Measurements from ENCODE around the gene COL5A1.
"Not testable (repeated sequence)": the region's sequence is repeated elsewhere in the genome, so short reads cannot be mapped to it uniquely, and the experiment has no call there.

The COL5A1 gene

DNA sequence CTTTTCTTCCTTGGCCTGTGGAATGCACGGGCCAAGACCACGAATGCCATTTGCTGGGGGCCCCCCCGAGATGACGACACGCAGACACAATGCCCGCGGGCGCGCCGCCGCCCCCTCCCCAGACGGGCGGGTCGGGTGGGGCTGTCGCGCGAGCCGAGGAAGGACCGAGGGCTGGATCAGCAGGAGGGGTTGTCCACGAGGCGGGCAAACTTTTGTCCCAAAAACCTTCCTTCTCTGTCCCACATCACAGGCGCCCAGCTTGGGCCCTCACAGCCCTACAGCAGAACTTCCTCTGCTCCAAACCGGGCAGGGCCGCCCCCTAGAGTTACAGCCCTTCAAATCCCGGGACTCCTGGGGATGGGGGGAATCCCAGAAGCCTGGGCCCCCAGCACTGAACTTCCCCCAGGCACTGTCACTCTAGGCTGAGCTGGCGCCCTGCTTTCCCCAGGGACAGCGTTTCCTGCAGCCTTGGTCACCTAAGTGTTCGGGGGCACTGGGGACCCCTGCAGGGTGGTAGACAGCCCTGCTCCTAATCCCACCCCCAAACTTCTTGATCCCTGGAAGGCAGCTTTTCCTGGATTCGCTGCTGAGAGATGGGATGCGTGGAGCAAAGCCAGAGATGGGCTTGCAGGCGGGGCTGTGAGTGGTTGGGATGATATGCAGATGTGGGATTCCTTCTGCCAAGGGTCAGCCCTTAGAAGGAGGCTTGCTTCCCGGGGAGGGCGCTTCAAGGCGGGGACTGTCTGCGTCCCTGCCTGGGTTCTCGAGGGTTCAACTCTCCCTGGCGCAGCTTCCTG, 980 bp downstream of the COL5A1 start:
- no peak for DNase-seq (ENCODE audit: low read depth in 1 of 2, low spot score in 1 of 2)
- no peak for TF ChIP-seq JUND (IDR thresholded peaks at IDR 0.05; ENCODE audit: low read depth)
- in situ Hi-C loops (cut with HindIII; ENCODE audit: low pct_unique_long_range_greater_than_20kb, low sequenced_read_pairs): no loop called here

DNA sequence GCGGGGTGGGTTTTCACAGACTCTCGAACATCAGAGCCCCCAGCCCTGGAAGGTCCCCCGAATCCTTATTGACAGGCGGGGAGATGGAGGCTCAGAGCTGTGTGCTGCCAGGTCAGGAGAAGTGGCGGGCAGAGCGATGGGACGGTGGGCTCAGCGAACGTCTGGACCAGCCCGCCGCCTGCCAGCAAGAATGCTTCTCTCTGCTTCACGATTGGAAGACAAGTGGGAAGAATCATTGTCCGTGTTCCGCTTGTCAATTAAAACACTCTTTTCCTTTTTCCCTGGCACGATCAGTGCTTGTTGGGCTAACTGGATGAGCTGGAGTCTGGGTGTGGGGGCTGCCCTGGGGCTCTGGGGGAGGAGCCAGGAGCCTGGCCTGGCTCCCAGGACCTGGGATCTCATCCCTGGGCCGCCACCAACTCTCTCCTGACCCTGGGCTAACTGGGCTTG, 1.6 kb downstream of the COL5A1 start:
- no peak for DNase-seq (ENCODE audit: low read depth in 1 of 2, low spot score in 1 of 2)
- in situ Hi-C loops (cut with HindIII; ENCODE audit: low pct_unique_long_range_greater_than_20kb, low sequenced_read_pairs): no loop called here
- no peak for TF ChIP-seq JUND (IDR thresholded peaks at IDR 0.05; ENCODE audit: low read depth)

DNA sequence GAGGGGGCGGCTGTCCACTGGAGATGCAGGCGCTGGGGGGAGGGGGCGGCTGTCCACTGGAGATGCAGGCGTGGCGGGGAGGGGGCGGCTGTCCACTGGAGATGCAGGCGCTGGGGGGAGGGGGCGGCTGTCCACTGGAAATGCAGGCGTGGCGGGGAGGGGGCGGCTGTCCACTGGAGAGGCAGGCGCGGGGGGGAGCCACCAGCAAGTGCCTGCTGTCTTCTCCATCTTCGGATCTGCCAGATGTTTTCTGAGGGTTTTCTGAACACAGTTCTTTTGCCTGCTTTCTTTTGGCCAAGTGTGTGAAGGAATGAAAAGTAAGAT, 2.8 kb downstream of the COL5A1 start:
- in situ Hi-C loops (cut with HindIII; ENCODE audit: low pct_unique_long_range_greater_than_20kb, low sequenced_read_pairs); DNase-seq (ENCODE audit: low read depth in 1 of 2, low spot score in 1 of 2): not testable (repeated sequence)

GRCh38 chr9:134644725-134645606, 3.4 kb downstream of the COL5A1 start:
- TF ChIP-seq JUND (IDR thresholded peaks at IDR 0.05; ENCODE audit: low read depth): no peak
- in situ Hi-C loops (cut with HindIII; ENCODE audit: low pct_unique_long_range_greater_than_20kb, low sequenced_read_pairs): no loop called here
- DNase-seq (ENCODE audit: low read depth in 1 of 2, low spot score in 1 of 2): peak in 1 of 2 experiments; percentile 61

DNA sequence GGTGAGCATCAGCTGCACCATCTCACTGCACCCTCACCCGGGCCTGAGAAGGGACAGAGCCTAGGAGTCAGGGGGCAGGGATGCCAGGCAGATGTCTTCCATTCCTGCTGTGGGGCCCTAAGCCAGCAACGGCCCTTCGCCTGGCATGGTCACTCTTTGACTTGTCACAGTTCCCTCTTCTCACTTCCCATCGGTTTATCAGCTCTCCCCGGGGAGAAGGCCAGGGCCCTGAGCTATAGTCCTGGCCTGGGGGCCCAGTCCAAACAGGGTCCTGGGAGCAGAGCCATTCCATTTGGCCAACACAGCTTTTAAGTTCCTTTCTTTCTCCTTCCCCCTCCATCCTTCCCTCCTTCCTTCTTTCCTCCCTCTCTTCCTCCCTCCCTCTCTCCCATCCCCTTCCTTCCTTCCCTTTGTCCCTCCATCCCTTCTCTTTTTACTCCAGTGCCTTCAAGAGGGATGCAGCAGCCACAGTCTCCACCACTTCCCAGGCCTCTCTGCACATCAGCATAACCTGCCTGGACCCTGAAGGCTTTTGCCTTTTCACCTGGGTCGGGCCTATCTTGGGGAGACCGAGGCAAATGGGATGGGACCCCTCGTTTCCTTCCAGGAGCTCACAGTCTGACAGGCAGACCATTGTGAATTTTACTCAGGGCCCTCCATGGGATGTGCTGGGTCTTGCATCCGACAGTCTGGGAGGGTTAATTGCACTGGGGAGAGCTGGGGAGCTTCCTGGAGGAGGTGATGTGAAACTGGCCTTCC, 4.2 kb downstream of the COL5A1 start:
- in situ Hi-C loops (cut with HindIII; ENCODE audit: low pct_unique_long_range_greater_than_20kb, low sequenced_read_pairs): no loop called here
- DNase-seq (ENCODE audit: low read depth in 1 of 2, low spot score in 1 of 2): no peak
- no peak for TF ChIP-seq JUND (IDR thresholded peaks at IDR 0.05; ENCODE audit: low read depth)

DNA sequence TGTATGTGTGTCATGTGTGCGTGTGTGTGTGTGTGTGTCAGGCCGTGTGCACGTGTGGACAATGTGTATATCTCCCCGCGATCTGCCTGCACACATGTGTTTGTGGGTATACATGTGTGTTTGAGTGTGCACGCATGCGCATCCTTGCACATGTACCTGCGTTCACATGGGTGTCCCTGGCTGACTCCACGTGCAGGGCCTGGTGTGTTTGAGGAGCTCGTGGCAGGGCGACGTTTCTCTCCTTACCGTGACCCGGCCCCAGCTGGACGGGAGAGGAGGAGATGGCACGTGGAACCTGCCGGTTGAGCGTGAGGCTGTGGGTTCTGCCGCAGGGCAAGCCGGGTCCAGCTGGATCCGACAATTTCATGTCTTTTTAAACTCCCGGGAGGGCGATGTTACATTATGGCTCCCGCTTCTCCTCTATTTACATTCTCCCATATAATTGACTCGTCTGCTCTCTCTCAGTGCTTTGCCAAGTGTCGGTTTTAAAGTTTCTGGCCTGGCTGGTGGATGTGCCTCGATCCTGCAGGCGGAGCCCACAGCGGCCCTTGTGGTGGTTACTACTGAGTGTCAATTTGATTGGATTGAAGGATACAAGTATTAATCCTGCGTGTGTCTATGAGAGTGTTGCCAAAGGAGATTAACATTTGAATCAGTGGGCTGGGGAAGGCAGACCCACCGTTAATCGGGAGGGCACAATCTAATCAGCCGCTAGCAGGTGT, 5.9 kb downstream of the COL5A1 start:
- no peak for DNase-seq (ENCODE audit: low read depth in 1 of 2, low spot score in 1 of 2)
- in situ Hi-C loops (cut with HindIII; ENCODE audit: low pct_unique_long_range_greater_than_20kb, low sequenced_read_pairs): no loop called here
- TF ChIP-seq JUND (IDR thresholded peaks at IDR 0.05; ENCODE audit: low read depth): no peak

DNA sequence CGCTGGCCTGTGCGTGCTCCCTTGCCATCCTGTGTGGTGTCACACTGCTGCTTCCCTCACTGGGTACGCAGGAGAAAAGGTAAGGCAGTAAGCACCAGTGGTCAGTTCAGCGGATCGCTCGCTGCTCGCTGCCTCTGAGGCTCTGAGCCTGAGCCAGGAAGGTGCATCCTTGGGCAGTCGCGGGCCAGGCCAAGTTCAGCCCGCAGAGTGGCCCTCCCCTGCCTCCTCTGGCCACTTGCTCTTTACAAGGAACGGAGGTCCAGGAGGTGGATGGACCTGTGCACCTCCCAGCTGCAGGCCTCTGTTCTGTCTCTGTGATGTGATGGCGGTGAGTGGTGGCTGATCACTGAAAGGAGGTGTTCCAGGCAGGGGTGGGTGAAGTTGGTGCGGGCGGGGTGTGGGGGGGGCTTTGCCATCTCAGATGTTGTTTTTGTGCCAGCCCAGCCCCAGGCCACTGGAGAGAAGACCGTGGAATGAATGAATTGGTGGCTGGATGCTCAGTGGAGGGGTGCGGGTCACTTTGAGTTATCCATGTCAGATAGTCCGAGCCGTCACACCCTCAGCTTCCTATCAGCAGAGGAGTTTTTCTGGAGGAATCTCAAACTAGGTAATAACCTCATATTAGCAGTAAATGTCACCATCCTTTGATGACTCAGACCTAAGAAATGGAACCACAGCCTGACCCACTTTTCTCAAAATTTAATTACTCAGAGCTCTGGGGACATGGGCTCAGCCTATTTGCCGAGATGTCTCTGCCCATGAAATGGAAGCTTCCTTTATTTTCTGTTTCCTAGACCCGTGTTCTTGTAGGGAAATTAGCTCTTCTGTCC, 7.3 kb downstream of the COL5A1 start:
- TF ChIP-seq JUND (IDR thresholded peaks at IDR 0.05; ENCODE audit: low read depth): no peak
- DNase-seq (ENCODE audit: low read depth in 1 of 2, low spot score in 1 of 2): no peak
- in situ Hi-C loops (cut with HindIII; ENCODE audit: low pct_unique_long_range_greater_than_20kb, low sequenced_read_pairs): no loop called here

GRCh38 chr9:134650431-134651190, 9.0 kb downstream of the COL5A1 start:
- no peak for DNase-seq (ENCODE audit: low read depth in 1 of 2, low spot score in 1 of 2)
- no peak for TF ChIP-seq JUND (IDR thresholded peaks at IDR 0.05; ENCODE audit: low read depth)
- in situ Hi-C loops (cut with HindIII; ENCODE audit: low pct_unique_long_range_greater_than_20kb, low sequenced_read_pairs): no loop called here

DNA sequence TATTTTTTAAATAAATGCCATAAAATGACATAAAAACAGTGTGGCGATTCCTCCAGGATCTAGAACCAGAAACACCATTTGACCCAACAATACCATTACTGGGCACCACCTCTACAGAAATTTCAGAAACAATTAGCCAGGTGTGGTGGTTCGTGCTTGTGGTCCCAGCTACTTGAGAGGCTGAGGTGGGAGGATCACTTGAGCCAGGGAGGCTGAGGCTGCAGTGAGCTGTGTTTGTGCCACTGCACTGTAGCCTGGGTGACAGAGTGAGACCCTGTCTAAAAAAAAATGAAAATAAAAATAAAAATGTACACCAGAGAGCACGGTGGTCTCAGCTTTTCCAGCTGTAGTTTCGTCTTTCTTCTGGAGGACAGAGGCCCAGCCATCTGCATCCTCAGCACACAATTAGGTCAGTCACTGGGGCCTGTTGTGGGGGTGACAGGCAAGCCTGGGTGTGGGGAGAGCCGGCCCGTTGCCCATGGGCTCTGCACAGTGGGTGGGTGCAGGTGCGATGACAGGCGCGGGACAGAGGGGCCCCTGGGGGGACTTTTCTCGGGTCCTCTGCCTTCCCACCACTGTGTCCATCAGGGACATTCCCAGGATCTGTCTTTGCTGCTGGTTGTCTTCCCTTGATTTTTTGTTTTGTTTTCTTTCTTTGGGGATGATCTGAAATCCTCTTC, 9.8 kb downstream of the COL5A1 start:
- in situ Hi-C loops (cut with HindIII; ENCODE audit: low pct_unique_long_range_greater_than_20kb, low sequenced_read_pairs): no loop called here
- TF ChIP-seq JUND (IDR thresholded peaks at IDR 0.05; ENCODE audit: low read depth): no peak
- no peak for DNase-seq (ENCODE audit: low read depth in 1 of 2, low spot score in 1 of 2)

Measured in T47D (cell line).